HG03175 (cell line): Measurements from ENCODE around the gene GFPT2.

Source experiments
- ATAC-seq: cut with Tn5 transposase; IDR thresholded peaks from one replicate; pipeline ENCODE4 v1.9.1; 2021; ENCODE audit warnings: mild to moderate bottlenecking, moderate library complexity; ENCODE audit not compliant: unreplicated experiment

The GFPT2 gene

DNA sequence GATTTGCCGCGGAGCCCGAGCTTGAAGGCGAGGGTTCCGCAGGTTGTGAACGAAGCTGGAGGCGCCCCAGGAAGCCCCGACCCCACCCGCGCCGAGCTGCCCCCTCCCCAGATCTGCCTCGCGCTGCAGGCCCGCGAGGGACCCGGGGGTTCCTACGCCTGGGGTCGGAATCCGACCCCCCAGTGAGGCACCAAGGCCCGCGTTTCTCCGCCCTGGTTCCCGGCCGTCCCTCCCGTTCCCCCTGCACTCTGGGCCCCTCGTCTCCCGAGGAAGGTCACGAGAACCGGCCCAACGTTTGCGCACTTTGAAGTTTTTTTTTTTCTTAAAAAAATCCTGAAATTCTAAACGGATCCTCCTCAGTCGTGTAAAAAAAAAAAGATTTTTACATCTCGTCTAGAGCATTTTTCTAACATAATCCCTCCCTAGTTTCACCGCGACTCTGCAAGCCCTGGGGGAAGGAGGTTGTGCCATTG is 880 bp upstream of the GFPT2 start:
- ATAC-seq = no peak

DNA sequence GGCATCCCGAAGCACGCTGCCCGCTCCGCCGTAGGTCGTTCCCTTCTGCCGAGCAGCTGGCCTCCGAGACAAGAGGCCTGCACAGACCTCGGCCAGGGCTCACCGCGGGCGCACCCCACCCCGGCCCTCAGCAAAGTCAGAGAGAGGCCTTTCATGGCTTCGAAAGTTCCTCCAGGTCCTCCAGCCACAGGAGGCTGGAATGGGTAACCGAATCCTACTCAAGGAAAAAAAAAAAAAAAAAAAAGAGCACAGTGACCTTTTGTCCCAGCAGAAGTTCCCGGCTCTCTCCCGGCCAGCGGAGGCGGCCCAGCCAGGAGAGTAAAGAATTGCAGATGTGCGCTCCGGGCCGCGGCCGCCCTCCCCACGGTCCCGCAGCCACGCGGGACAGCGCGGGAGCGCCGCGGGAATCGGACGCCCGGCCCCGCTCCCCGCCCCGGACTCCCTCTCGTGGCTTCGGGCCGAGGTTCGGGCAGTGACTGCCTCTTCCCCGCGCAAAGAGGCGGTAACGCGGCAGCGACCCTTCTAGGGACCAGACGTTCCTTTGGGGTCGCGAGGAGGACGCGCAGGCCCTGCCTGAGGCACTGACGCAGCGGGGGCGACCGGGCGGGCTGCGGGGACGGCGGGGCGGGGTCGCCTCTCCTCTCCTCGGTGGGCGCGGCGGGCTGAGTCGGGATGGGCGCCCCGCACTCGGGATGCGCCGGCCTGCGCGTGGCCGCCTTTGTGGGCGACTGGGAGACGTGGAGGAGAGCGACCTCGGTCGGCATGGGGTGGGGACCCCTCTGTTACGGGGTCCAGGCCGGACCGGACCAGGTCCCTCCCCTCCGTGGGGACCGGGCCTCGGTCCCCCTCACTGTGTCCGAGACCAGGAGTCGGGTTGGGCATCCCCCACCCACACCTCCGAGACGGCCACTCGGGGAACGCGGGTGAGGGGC is 754 bp downstream of the GFPT2 start:
- ATAC-seq = no peak

DNA sequence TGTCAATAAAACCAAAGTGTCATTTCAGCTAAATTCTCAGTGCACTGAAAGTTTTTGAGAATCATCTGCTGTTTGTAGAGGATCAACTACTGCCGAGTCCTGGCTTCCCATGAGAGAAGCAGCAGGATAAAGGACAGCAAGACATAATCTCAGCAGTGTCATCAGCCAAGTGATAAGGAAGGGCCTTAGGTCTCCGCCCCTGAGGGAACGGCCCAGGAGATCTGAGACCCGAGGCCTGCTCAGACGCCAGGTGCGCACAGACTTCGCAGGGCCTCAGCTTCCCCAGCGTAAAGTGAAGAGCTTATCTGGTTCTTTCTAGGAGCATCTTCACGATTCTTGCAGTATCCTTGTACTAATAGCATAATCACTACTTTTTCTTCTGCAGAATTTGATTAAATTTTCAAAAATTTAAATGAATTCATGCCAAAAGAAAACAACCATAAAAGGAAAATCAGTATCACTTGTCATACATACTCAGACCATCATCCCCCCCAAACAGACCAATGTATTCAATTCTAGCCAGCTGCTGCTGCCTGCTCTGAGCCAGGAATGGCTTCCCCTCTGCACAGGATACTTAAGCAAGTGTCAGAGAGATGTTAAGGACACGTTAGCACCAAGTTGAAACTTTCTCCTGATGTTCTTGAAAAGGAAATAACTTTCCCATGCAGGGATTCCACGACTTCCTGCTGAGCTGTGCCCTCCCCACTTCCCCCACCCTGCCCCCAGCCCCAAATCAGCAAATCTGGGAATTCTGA is 2.2 kb downstream of the GFPT2 start:
- no peak for ATAC-seq

DNA sequence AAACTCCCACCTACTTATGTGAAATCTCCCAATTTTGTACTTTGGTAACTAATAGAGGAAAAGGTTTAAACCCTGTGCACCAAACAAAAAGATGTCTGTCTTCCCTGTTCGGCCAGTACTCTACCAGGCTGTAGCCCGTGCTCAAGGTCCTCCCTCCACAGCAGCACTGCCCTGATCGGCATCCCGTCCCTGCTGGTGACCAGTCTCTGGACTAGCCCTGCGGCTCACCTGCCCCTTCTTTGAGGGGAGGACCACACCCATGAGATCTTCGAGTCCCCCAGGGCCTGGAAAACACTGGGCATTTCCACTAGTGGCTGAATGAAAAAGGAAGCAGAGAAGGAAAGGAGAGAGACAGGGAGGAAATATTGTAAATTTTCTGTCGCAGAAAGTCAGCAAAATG is 2.8 kb downstream of the GFPT2 start:
- no peak for ATAC-seq

DNA sequence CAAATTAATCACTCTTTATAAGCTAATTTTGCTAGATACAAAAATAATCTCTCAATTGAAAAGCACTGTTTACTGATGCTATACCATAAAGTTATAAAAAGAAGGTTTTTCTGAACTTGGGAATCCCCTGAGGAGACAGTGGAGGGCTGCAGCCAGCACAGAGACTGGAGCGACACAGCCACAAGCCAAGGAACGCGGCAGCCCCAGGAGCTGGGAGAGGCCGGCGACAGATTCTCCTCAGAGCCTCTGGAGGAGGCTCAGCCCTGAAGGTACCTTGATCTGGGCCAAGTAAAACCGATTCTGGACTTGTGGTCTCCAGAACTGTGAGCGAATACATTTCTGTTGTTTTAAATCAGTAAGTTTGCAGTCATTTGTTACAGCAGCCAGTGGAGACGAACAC is 3.7 kb downstream of the GFPT2 start:
- no peak for ATAC-seq

DNA sequence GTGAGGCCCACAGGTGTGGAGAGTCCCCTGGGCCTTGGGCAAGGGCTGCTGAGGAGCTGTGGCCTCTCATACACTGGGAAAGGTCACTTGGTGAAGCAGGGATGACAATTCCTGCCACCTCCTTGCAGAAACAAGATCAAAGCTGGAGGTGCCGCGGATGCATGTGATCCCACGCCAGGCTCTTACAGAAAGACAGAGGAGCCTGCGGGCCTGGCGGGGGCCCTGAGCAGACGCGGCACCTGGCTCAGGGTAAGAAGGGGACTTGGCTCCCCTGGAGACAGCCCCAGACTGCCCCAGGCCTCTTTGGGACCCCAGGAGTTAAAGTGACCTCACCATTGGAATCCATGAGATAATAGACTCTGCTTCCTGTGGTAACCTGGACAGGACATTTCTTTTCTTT is 4.8 kb downstream of the GFPT2 start:
- no peak for ATAC-seq

DNA sequence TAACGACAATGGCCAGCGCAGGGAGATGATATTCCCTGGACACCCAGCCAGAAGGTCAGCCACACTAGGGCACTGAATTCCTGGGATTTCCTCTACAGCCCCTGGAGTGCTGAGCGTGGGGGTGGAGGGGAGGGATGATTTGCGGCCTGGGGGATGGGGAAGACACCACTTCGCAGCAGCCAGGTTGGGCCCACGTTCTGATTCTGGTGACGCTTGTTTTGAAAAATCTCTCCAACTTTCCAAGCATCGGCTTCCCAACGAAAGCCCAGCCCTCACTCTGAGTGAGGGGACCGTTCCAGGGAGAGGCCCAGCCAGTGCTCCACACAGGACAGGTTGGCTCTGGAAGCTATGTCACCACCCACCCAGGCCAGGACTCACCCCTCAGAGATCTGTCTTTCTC is 5.4 kb downstream of the GFPT2 start:
- no peak for ATAC-seq

DNA sequence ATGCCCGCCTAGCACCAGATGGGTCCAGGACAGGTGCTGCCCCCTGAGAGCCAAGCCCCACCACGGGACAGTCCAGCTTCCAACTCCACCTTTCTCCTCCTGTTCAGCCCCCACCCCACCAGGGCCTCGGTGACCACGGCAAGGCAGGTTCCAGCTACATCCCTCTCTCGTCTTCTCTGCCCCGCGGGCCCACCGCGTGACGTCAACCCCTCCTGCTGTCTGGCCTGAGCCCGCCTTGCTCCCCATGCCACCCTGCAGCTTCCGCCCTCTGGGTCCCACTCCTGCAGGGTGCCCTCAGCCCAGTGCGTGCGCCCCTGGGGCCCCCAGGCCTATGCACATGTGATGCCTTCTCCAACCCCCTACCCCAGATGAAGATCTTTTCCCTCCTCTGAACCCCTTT is 6.8 kb downstream of the GFPT2 start:
- no peak for ATAC-seq

DNA sequence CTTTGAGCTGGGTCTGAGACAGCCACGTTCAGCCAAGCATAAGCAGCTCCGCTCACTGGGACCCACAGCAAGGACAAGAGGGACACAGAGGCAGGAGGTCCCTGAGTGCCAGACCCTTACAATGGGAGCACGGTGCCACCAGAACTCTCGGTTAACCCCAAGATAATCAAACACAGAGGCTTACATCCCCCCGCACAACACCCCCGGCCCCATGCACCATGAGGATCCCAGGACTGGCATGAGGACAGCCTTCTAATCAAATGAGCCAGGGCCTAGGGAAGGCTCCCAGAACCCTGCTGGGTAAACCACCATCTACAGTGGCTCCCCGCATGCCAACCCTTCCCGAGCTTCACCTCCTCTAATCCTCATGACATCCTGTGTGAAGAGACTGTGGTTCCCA is 7.4 kb downstream of the GFPT2 start:
- ATAC-seq = no peak

DNA sequence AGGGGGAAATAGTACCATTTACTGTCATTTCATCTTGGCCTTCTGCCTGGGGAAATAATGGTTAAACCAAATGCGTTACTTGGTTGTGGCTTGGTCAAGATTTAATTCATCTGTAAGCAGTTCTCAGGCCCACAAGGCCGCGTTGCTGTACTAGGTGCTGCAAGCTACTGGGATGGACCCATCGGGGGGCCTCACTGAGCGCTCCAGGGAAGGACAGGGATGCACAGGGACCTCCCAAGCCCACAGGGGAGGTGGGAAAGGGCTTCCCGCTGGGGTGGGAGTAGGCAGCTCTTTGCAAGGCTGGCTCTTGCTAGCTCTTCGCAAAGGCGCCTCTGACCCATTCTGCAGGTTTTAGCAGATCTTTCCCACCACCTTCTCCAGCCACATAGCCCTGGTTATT is 8.0 kb downstream of the GFPT2 start:
- no peak for ATAC-seq

DNA sequence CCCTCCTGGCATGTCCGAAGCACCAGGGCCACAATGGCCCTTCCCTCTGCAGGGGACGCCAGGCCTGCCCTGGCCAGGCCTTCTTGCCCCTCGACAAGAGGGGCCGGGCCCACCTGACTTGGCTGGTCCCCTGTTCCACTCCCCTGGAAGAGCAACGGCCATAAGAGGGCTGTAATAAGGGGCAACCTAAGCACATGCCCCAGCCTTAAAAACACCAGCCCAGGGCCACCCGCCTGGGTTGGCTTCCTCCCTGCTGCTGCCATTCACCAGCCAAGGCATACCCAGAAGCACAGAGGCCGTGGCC is 8.5 kb downstream of the GFPT2 start:
- ATAC-seq = no peak

DNA sequence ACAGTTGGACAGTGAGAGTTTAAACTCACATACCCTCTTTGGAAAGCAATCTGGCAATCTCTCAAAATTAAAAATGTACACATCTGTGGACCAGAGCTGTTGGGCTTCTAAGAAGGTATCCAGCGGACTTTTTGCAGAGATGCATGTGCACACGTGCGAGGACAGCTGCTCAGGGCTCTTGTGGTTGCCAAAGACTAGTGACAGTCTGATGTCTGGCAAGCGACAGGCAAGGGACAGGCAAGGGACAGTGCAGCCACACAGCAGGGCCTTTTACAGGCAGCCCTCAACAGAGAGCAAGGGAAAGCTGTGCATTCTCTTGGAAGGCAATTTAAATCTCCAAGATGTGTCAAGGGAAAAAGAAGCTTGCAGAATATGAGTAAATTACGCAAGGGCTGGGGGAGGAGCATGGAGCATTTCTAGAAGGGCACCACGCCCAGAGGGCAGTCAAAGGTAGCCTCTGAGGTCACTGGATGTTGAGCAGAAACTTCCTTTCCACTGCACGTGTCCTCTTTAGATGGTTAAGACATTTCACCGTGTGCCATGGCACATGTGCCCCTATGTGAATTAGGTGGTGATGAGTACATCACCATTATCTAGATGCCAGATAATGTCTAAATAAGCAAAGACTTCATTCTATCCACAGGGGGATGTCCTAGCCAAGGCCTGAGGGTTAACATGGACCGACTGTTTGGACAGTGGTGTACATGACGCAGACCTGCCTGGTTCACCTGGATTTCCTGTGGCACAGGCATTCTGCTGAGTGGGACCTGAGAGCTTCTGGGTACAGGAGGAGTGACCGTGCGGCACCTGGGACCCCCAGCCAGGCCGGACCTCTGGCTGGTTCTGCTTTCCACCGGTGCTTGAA is 9.1 kb downstream of the GFPT2 start:
- no peak for ATAC-seq

DNA sequence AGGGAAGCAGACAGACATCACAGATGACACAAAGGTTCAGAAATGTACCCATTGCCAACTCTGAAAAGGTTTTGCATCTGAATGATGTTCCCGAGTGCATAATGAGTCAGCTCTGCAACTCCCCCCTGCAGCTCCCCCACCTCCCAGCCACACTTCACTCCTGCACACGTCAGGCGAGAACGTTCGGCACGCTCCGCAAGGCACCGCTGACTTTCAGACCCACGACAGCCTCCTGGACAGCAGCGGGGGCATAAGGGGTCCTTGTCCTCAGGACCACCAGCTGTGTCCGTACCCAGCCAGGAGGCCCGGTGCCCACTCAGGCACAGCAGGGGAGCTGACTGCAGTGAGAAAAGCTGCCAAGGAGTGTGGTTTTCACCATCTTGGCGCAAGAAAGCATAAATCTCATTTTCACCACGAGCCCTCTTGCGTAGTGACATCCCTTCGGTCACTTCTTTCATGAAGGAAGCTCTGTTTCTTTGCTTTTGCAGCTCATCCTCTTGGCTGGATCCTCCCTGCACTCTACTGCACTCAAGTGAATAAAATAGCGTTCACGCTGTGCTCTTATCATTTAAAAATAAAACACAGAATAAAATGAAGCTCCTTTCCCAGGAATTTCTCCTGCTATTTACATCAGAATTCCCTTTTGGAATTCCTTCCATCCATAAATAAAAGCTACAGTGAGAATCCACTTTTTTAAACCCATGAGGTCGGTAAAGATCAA is 9.9 kb downstream of the GFPT2 start:
- no peak for ATAC-seq

DNA sequence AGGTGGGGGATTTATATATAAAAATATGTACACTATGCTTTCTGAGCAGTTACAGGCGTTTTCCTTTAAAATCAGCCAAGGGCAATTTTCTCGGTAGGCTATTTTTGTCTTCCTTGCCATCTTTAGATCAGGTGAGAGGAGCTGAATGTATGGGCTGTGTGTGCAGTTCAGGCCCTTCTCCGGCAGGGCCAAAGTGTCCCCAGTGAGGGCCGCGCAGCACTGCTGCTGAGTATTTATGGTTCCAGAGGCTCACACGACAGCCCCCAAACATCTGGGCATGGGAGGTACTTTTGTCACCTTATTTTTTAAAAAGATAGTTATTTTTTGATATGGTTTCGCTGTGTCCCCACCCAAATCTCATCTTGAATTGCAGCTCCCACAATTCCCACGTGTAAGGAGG is 11.5 kb downstream of the GFPT2 start:
- ATAC-seq = no peak

DNA sequence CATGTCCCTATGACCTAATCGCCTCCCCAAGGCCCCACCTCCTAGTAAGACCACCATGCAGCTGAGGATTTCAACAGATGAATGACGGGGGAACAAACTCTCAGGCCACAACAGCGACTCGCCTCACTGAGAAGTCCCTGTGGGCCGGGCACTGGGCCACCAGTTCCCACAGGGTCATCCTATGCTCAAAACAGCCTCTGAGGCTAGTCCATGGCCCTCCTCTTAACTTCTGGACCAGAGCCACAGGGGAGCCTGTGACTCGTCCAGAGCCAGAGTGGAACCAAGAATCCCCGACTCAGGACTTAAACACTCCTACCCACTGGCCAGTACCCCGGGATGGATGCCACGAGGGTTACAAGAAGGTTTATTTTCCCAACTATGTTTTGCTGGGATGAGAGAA is 12.3 kb downstream of the GFPT2 start:
- no peak for ATAC-seq

DNA sequence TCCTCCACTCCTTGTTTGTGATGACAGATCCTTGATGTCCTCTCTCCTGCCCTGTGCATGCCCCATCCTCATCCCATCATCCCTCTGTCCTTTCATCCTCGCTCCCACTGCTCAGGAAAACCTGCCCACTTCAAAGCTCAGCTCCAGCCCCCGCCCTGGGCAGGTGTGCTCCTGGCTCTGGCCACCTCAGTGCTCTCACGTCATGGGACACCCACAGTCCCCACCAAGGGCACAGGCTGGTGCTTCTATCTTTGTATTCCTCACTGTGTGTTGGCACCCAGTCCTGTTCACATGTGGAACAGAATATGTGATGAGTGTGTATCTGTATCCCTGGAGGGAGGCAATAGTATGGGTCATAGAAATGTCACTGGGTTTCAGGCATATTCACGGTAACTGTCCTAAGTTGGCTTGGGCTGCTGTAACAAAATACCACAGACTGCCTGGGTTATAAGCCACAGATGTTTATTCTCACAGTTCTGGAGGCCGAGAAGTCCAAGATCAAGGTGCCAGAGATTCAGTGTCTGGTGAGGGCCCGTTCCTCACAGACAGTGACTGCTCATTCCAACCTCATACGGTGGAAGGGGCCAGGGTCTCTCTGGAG is 13.5 kb downstream of the GFPT2 start:
- no peak for ATAC-seq

DNA sequence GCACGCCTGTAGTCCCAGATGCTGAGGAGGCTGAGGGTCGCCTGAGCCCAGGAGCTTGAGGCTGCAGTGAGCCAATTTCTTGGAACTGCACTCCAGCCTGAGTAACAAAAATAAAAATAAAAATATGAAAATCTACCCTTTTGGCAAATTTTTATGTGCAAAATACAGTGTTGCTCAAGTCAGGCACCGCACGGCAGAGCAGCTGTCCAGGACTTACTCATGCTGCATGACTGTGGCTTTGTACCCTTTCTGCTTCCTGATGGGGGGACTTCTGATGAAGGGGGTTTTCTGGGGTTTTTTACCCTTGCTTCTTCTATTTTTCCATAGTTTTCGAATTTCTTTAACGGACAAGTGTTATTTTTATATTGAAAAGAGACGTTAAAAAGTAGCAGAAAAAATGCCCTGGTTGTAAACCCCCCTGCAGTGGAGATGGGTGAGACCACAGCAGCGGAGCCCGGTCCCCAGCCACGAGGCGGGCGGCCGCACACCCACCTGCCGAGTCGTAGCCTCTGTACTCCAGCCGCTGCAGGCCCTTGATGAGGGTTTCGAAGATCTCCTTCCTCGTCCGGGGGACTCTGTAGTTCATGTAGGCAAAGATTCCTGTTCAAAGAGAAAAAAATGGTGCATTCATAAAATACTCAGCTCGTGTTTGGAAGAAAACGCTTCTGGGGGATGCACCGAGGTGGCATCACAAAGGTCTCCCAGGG is 15.0 kb downstream of the GFPT2 start:
- no peak for ATAC-seq

DNA sequence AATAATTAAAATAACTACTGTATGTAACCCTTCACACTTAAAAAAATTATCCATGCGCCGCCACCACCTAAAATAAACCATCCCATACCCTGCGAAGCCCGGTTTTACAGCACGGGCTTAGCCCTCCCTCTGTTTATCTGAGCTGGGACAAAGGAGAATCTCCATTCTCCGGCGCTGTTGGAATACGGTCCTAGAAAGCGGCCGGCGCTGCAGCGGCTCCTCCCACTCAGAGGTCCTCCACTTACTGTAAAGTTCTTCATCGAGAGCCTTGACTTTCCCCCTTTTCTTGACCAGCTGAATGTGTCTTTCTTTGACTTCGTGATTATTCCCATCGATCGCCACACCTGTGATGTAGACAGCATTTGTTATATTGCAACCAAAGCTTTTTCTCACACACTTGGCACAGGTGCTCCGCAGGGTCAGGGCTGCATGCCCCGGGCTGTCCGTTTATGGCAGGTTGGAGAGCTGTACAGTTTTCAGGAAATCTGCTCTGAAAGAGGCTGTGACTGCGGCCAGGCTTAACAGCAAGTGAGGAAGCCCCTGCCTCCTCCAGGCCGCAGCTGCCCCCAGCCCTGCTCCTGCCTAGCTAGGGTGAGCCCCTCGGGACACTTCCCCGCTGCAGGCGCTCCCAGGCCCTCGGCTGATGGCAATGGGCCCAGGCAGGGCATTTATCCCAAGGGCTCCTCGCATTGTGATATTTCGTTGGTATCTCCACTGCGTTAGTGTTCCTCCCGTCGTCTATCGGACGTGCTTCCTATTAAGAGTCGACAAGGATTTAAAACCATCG is 16.7 kb downstream of the GFPT2 start:
- no peak for ATAC-seq
